Putamen (tissue), 1 donor: Measurements from ENCODE around the gene ATAD3A.
A peak's percentile ranks its signal among the peaks of the same experiment; 100 is the strongest.

Source experiments
- DNase-seq: peaks from one replicate; pipeline ENCODE4 v3.0.0-alpha.2; 2016; ENCODE audit warnings: low spot score

The ATAD3A gene

GRCh38 chr1:1540090-1540817 is 28.3 kb downstream of the ATAD3A start, which contains the start of gene TMEM240:
Gene TMEM240 (minus strand): TSS chr1:1540624. CDS start chr1:1540346, 278 bp downstream.
- peak; percentile 71 for DNase-seq

- no peak for DNase-seq
Measured at GRCh38 chr1:1540818-1541628, 29.1 kb downstream of the ATAD3A start.

DNA sequence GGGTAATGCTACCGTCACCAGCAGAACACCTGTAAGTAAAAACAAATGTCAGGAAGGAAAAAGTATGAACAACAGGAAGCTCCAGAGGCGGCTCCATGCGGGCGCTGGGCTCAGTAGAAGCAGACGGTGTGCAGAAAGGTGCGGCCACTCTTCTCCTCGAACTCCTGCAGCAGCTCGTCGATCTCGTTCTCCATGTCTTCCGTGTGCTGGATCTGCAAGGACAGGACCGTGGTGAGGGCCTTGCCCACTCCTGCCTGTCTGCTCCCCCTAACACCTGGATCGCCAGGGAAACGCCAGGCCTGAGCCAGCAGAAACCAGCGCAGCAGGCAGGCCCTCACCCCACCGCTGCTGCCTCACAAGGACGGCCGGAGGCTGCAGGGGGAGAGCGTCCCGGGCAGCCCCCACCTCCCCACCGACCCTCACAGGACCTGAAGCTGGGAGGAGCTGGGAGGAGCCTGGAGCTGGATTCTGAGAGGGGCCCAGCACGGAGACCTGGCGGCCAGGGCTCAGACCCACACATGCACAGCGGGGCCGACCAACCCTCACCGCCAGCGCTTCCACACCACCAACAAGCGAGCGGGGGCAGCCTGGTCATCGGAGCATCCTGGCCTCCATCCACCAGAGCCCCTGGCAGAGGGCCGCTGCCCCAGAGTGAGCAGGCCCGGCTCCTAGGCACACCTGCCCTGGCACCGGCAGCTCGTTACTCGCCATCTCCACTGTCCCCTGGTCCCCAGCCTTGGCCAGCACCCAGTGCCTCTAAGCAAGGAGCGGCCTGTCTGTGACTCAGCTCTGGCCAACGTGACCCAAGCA is 30.2 kb downstream of the ATAD3A start:
- DNase-seq: no peak

DNA sequence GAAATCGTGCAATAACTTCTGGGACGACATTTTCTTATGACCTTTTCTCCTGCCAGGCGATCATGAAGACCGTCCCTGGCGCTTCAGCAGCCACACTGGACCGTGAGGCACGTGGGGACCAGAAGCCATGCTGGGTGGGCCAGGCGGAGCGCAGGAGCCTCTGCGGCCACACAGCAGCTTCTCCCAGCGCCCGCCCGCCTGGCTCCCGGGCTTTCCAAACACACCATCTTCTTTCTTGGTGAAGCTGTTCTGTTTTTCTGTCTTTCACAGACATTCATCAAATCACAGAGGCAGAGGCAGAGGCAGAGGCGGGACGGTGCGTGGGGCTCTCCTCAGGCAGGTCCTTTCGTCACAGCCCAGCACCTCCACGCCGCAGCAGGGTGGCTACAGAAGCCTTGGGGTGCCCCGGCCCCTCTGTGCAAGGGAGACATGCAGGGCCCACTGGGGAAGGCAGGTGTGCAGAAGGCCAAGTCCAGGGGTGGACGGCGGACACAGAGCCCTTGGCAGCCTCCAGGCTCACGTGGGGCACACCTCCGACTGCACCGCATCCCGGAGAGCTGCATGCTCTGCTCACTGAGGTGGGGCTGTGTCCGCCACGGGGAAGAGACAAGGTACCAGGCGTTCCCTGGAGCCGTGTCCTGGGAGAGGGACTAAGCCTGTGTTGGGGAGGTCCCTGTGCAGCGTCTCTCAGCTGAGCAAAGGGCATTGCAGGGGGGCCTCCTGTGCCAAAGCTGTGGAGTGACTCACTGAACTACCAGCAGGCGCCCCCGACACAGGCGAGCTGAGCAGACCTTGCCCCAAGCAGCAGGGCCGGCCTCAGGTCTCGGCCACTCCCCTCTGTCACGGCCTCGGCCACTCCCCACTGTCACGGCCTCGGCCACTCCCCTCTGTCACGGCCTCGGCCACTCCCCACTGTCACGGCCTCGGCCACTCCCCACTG is 31.1 kb downstream of the ATAD3A start:
- DNase-seq: no peak

DNA sequence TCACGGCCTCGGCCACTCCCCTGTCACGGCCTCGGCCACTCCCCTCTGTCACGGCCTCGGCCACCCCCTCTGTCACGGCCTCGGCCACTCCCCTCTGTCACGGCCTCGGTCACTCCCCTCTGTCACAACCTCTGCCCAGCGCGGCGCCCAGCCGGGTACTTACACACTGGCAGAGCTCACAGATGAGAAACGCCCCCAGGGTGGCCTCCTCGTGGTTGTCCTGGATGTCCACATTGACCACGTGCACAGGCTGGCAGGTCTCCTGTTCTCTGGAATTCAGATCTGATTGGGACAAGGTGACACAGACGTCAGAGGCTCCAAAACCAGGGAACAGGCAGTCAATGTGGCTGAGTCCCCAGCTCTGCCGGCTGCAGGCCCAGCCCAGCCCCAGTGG is 31.7 kb downstream of the ATAD3A start:
- DNase-seq: no peak

GRCh38 chr1:1544544-1544943 is 32.6 kb downstream of the ATAD3A start:
- no peak for DNase-seq

- DNase-seq: no peak
Measured at GRCh38 chr1:1545946-1546737, 34.2 kb downstream of the ATAD3A start.

DNA sequence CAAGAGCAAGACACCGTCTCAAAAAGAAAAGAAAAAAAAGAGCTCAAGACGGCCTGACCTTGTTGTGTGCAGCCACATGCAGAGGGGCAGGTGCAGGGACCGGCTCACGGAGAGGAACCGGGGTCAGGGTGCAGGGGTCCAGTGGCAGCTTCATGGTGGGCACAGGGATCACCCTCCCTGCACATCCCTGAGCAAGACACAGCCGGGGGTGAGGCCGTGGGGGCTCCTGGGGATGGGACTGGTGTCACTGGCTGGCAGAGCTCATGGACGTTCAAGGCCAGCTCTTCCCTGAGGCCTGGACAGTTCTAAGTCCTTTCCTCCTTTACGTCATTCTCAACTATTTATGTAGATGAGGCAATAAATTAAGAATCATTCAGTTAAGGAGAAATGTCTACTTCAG is 35.0 kb downstream of the ATAD3A start:
- DNase-seq: no peak

DNA sequence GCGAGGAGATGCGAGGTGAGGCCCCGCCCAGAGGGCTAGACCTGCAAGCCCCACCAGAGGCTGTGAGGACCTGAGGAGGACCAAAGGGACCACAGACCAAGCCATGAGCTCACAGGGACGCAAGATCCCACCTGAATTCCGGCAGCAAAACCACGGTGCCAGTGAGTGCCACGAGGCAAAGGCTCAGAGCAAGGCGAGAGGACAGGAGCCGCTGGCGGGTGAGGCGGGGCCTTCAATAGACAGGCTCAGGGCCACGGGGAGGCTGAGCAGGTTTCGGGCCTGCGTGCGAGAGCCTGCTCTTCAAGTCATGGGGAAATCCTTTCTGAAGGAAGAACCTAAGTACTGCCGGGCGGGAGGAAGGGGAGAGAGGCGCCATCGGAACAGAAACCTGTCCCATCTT is 35.5 kb downstream of the ATAD3A start:
- no peak for DNase-seq

GRCh38 chr1:1548591-1548990 is 36.6 kb downstream of the ATAD3A start:
- DNase-seq: no peak

- no peak for DNase-seq
Measured at GRCh38 chr1:1550087-1550486, 38.1 kb downstream of the ATAD3A start.

DNA sequence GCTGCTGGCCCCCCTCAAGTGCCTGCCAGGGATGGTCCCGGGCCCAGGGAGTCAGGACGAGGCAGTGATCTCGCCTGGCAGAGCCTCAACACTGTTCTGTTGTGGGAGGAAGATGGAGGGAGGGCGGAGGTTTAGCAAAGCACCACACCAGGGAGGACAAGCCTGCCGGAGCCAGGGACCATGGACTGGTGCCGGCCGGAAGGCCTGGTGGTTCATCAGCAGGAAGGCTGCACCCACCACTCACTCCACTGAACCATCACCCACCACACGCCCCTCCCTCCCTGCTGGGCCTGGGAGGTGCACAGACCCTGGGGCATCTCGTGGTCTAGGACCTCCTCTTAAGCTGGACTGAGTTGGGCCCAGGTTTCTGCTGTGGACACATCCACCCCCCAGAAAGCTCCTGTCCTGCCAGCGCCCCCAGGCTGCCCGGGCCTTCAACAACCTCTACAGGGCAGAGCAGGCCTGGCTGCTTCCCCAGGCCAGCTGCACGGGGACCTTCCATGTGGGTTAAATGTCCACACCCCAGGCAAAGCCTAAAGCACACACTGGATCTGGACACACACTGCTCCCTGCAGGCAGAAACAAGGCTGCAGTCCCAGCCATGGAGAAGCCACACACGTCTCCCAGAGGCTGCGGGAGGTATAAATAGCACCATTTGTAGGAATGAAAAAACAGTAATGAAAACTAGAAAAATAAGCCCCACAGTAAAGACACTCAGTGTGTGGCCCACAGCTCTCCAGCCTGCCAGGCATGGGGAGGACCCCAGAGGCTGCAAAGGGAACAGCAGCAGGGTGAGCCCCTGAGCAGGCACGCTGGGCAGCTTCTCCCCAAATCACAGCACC is 38.9 kb downstream of the ATAD3A start:
- DNase-seq: no peak

DNA sequence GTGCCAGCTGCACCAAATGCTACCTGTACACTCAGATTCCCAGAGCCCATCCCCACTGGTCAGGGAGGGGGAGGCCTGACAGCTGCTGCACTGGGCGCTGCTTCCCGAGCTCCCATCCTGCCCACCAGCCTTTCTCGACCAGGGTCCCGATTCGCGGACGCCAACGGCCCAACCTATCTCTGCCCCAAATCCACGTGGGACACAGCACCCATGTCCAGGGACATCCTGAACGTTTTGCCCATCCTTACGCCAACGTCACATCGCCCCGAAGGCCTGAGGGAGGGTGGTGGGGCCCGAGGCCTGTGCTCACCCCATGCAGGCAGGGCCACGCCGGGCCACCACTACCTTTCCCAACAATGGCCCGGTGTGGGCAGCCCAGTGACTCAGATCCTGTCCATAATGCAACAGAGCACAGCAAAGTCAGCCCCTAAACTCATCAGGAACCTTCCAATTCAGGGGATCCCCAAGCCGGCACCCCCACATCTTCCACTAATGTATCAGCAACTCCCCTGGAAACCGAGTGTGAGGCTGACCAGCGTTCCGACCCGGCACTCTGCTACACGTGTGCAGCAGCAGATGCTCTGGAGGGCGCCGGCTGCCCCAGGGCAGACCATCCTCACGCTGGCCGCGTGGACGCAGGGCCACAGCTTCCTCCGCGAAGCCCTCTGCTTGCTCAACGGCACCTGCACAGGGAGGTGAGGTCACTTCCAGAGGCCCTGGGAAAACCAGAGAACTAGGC is 39.7 kb downstream of the ATAD3A start:
- DNase-seq: no peak

GRCh38 chr1:1552263-1552639 is 40.3 kb downstream of the ATAD3A start:
- DNase-seq: no peak

GRCh38 chr1:1553821-1554494 is 42.0 kb downstream of the ATAD3A start:
- DNase-seq: no peak

- no peak for DNase-seq
Measured at GRCh38 chr1:1554550-1554925, 42.6 kb downstream of the ATAD3A start.

GRCh38 chr1:1554926-1555915 is 43.3 kb downstream of the ATAD3A start:
- no peak for DNase-seq
